Upper lobe of right lung (tissue), 1 donor: ENCODE data around the gene TRIM45. TPM values are rescaled to one million over a fixed set of nuclear protein-coding genes. Genes with fewer than 3 reads are reported as not detected.

ENCODE experiments used
- ATAC-seq: fragments of 200-7000 bp; cut with Tn5 transposase; one replicate; pipeline ENCODE4 v1.9.1; 2020; ENCODE audit warnings: mild to moderate bottlenecking, moderate library complexity
- DNase-seq: peaks from one replicate; pipeline ENCODE4 v3.0.0-alpha.2; 2020
- H3K27ac ChIP-seq: fragments of 200-600 bp; one replicate; pipeline ENCODE4 v1.8.0; 2022
- H3K27me3 ChIP-seq: fragments of 200-600 bp; one replicate; pipeline ENCODE4 v1.8.0; 2022; ENCODE audit warnings: mild to moderate bottlenecking
- H3K36me3 ChIP-seq: fragments of 200-600 bp; one replicate; pipeline ENCODE4 v1.8.0; 2022
- H3K4me1 ChIP-seq: fragments of 200-600 bp; one replicate; pipeline ENCODE4 v1.8.0; 2022
- H3K4me3 ChIP-seq: fragments of 200-600 bp; one replicate; pipeline ENCODE4 v1.8.0; 2022; ENCODE audit warnings: mild to moderate bottlenecking
- H3K9me3 ChIP-seq: fragments of 200-600 bp; one replicate; pipeline ENCODE4 v1.8.0; 2022
- CTCF ChIP-seq: fragments of 200-600 bp; IDR thresholded peaks from one replicate; pipeline ENCODE4 v1.8.0; 2022; ENCODE audit warnings: antibody characterized with exemption
- intact Hi-C: fragments of 100-400 bp; cut with DNase I; formaldehyde crosslinking; loops from one replicate; pipeline ENCODE4 v1.11.0; 2022
- total RNA-seq: library from RNA; stranded (reverse); fragmentation: NEBNext Ultra II Directional; extraction: Animal tissue kit (Norgen Biotek cat#: 25700); gene quantifications from one replicate; pipeline ENCODE4 v1.2.1, GENCODE V29; 2021
- donor health status: DM: no; HTN: yes; CAD: no; lungs with severe emphysema.

TRIM45 gene
- total RNA-seq, 1 donor from 2014 or later: 1.7 TPM

GRCh38 chr1:117146575-117147340, 25.2 kb upstream of the TRIM45 start:
- intact Hi-C loops: no loop called here
- no peak for DNase-seq
- no peaks in the 10 kb centered on the region for H3K4me1 ChIP-seq
- no peak overlapping the region for H3K27ac ChIP-seq
- no peak overlapping the region for H3K4me3 ChIP-seq
- no peaks in the 10 kb centered on the region for H3K36me3 ChIP-seq
- no peak for ATAC-seq
- H3K9me3 ChIP-seq: no peaks in the 10 kb centered on the region
- no peak for TF ChIP-seq CTCF
- H3K27me3 ChIP-seq: peaks cover 11% of the 10 kb centered on the region

GRCh38 chr1:117146072-117146471, 24.5 kb upstream of the TRIM45 start:
- no peaks in the 10 kb centered on the region for H3K4me1 ChIP-seq
- no peaks in the 10 kb centered on the region for H3K9me3 ChIP-seq
- no peak for ATAC-seq
- no peak for DNase-seq
- intact Hi-C loops: no loop called here
- H3K4me3 ChIP-seq: no peak overlapping the region
- peaks cover 11% of the 10 kb centered on the region for H3K27me3 ChIP-seq
- no peak for TF ChIP-seq CTCF
- no peaks in the 10 kb centered on the region for H3K36me3 ChIP-seq
- H3K27ac ChIP-seq: no peak overlapping the region

GRCh38 chr1:117143871-117144270, 22.3 kb upstream of the TRIM45 start:
- ATAC-seq (no peak), DNase-seq (no peak)
- no peaks in the 10 kb centered on the region for H3K36me3 ChIP-seq
- intact Hi-C loops: no loop called here
- no peaks in the 10 kb centered on the region for H3K9me3 ChIP-seq
- H3K27me3 ChIP-seq: peaks cover 11% of the 10 kb centered on the region
- no peak for TF ChIP-seq CTCF
- H3K4me3 ChIP-seq: no peak overlapping the region
- H3K4me1 ChIP-seq: no peaks in the 10 kb centered on the region
- H3K27ac ChIP-seq: no peak overlapping the region

DNA sequence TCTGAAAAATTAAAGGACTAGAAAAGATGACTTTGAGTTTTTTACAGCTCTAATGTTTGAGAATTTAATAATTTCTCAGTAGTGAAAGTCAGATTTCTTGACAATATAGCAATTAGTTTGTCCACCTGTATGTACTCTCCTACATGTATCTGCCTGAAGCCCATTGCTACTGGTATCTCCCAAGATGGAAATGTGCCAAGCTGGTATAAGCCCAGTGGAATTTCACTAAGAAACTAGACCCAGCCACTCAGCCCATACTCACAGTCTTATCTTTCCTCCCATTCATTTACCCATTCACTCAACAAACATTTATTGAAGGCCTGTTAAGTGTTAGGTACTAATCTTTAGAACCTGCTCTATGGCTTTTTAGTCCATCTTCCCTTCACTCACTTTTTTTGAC, 21.6 kb upstream of the TRIM45 start:
- H3K4me1 ChIP-seq: no peaks in the 10 kb centered on the region
- intact Hi-C loops: no loop called here
- TF ChIP-seq CTCF: no peak
- no peak overlapping the region for H3K4me3 ChIP-seq
- DNase-seq (no peak), ATAC-seq (no peak)
- no peaks in the 10 kb centered on the region for H3K36me3 ChIP-seq
- H3K9me3 ChIP-seq: no peaks in the 10 kb centered on the region
- peaks cover 11% of the 10 kb centered on the region for H3K27me3 ChIP-seq
- H3K27ac ChIP-seq: no peak overlapping the region

DNA sequence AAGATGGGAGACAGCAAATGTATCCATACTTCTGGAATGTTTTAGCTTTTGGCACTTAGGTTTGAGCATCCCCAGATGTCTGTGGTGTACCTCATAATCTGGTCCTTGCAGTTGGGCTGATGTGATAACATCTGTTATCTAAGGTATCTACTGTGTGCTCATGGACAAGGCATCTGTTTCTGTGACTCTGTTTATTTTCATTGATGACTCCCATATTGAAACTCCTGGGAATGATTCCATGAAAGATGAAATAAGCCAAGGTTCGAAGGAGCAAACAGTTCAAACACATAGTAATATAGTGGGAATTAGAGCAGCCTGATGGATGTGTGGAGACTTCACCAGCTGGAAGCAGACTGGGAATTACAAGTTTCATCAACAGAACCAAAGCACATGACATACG, 20.7 kb upstream of the TRIM45 start:
- Histone ChIP-seq H3K9me3 (no peaks in the 10 kb centered on the region), H3K36me3 (no peaks in the 10 kb centered on the region), H3K27ac (no peak overlapping the region), H3K27me3 (peaks cover 8% of the 10 kb centered on the region), H3K4me3 (no peak overlapping the region), H3K4me1 (no peaks in the 10 kb centered on the region)
- ATAC-seq: no peak
- no peak for TF ChIP-seq CTCF
- intact Hi-C loops: no loop called here
- no peak for DNase-seq

DNA sequence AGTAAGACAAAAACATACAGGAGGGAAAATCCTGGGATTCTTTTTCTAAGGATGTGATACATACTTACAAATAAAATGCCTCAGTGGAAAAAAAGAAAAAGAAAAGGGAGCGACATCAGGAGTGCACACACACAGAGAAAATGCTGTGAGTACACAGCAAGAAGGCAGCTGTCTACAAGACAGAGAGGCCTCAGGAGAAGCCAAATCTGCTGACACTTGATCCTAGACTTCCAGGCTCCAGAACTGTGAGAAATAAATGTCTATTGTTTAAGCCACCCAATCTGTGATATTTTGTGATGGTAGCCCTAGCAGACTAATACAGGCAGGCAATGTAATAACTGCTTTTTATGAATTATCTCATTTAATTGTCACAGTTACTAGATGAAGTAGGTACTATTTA, 17.0 kb upstream of the TRIM45 start:
- Histone ChIP-seq H3K27me3 (no peaks in the 10 kb centered on the region), H3K9me3 (no peaks in the 10 kb centered on the region), H3K4me3 (no peak overlapping the region), H3K27ac (no peak overlapping the region), H3K36me3 (no peaks in the 10 kb centered on the region), H3K4me1 (no peaks in the 10 kb centered on the region)
- no peak for DNase-seq
- intact Hi-C loops: no loop called here
- no peak for ATAC-seq
- TF ChIP-seq CTCF: no peak
